ENCODE results near the gene RAD51B. TPM values are rescaled to one million over a fixed set of nuclear protein-coding genes. Genes with fewer than 3 reads are reported as not detected.

RAD51B gene
- total and polyA plus RNA-seq, 9 of the 15 experiments (the other 6 are each of a cell fraction or from before 2014, with no cell fraction given): 8.5 to 17.3 (median 11.3) TPM

GRCh38 chr14:68653804-68654203 is 834.2 kb downstream of the RAD51B start:
- no peak for TF ChIP-seq PKNOX1 (IDR thresholded peaks at IDR 0.05)
- no peak for TF ChIP-seq RUNX1 (IDR thresholded peaks at IDR 0.05; ENCODE audit: low read depth)
- TF ChIP-seq, protein P1, sequence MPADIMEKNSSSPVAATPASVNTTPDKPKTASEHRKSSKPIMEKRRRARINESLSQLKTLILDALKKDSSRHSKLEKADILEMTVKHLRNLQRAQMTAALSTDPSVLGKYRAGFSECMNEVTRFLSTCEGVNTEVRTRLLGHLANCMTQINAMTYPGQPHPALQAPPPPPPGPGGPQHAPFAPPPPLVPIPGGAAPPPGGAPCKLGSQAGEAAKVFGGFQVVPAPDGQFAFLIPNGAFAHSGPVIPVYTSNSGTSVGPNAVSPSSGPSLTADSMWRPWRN (IDR thresholded peaks at IDR 0.05; ENCODE audit: low read depth): no peak
- TF ChIP-seq ZNF3 (CRISPR knock-in tag; IDR thresholded peaks at IDR 0.05): no peak
- TF ChIP-seq, protein P2, sequence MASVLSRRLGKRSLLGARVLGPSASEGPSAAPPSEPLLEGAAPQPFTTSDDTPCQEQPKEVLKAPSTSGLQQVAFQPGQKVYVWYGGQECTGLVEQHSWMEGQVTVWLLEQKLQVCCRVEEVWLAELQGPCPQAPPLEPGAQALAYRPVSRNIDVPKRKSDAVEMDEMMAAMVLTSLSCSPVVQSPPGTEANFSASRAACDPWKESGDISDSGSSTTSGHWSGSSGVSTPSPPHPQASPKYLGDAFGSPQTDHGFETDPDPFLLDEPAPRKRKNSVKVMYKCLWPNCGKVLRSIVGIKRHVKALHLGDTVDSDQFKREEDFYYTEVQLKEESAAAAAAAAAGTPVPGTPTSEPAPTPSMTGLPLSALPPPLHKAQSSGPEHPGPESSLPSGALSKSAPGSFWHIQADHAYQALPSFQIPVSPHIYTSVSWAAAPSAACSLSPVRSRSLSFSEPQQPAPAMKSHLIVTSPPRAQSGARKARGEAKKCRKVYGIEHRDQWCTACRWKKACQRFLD (CRISPR knock-in tag; IDR thresholded peaks at IDR 0.05): no peak
- DNase-seq (ENCODE audit: extremely low read depth in 1 of 4, low spot score in 3 of 4): no peak
- ChIA-PET POLR2A (interaction anchor here (0.7 kb wide), 1 partner anchor 26 kb away, joined by 3 read pairs; no protein-coding TSS in a partner anchor), CTCF (ENCODE audit: low intra/inter-chr PET ratio) (no interaction called here)
- H3K4me3 ChIP-seq: no peak overlapping the region
- H3K36me3 ChIP-seq (ENCODE audit: control insufficient read depth, insufficient read depth, low read length): no peaks in the 10 kb centered on the region
- no peaks in the 10 kb centered on the region for H3K9me3 ChIP-seq (replicated peaks; ENCODE audit: control insufficient read depth, insufficient read depth, low read depth, low read length)
- H3K27me3 ChIP-seq (ENCODE audit: control insufficient read depth in 2 of 2, insufficient read depth in 2 of 2, low read length in 2 of 2): no peaks in the 10 kb centered on the region
- H3K9me1 ChIP-seq (ENCODE audit: control insufficient read depth, insufficient read depth, low read length): no peaks in the 10 kb centered on the region
- no TSS peak for BruUV-seq (replicated peaks)
- no peaks in the 10 kb centered on the region for H4K20me1 ChIP-seq (replicated peaks; ENCODE audit: control insufficient read depth, insufficient read depth, low read length)
- H3K4me2 ChIP-seq (ENCODE audit: insufficient read depth, low read length): no peak overlapping the region
- 47% methylated on average over 3 of the region's 3 CpGs for WGBS (ENCODE audit: insufficient coverage, low coverage, missing lambda C conversion rate)
- H3K9ac ChIP-seq (ENCODE audit: insufficient read depth in 1 of 2, low read depth in 2 of 2, low read length in 2 of 2): no peak overlapping the region
- in situ Hi-C loops (cut with MboI) (no loop called here), intact Hi-C loops (cut with micrococcal nuclease) (no loop called here)
- no peaks in the 10 kb centered on the region for H3K79me2 ChIP-seq (ENCODE audit: control insufficient read depth, insufficient read depth, low read length)
- H3K27ac ChIP-seq (ENCODE audit: extremely low read depth, low read depth, low read length): no peak overlapping the region
- no peak for ATAC-seq
- no peak overlapping the region for H2AFZ ChIP-seq (ENCODE audit: low read depth, low read length)
- no peak for FAIRE-seq
- H3K4me1 ChIP-seq (replicated peaks in 1 of 2; ENCODE audit: control insufficient read depth in 2 of 2, insufficient read depth in 2 of 2, low read length in 2 of 2): peaks cover 11 to 26% of the 10 kb centered on the region in 2 experiments

Measured in K562 (cell line).